ENCODE data around the gene HAUS8.

HAUS8 gene

GRCh38 chr19:17075864-17076542 is 751 bp upstream of the HAUS8 start:
- DNase-seq, result peak; percentile 16

- DNase-seq, result no peak
These were observed 618 bp downstream of the HAUS8 start for GRCh38 chr19:17074634-17075034.

GRCh38 chr19:17073869-17074633 is 1.2 kb downstream of the HAUS8 start:
- DNase-seq, result no peak

GRCh38 chr19:17070912-17071311 is 4.3 kb downstream of the HAUS8 start:
- no peak for DNase-seq

- no peak for DNase-seq
These were observed 4.8 kb downstream of the HAUS8 start for GRCh38 chr19:17070421-17070820.

GRCh38 chr19:17069193-17069592 is 6.1 kb downstream of the HAUS8 start:
- no peak for DNase-seq

- no peak for DNase-seq
These were observed 11.8 kb downstream of the HAUS8 start for GRCh38 chr19:17063428-17063827.

GRCh38 chr19:17061691-17062090 is 13.6 kb downstream of the HAUS8 start:
- DNase-seq, result no peak

- no peak for DNase-seq
These were observed 14.0 kb downstream of the HAUS8 start for GRCh38 chr19:17061205-17061604.

GRCh38 chr19:17060802-17061201 is 14.4 kb downstream of the HAUS8 start:
- DNase-seq, result no peak

GRCh38 chr19:17058236-17058635 is 17.0 kb downstream of the HAUS8 start:
- DNase-seq, result no peak

GRCh38 chr19:17055636-17056035 is 19.6 kb downstream of the HAUS8 start:
- DNase-seq, result no peak

GRCh38 chr19:17054746-17055145 is 20.5 kb downstream of the HAUS8 start:
- DNase-seq, result no peak

GRCh38 chr19:17052439-17052838 is 22.8 kb downstream of the HAUS8 start:
- DNase-seq, result peak; percentile 28

- DNase-seq, result no peak
These were observed 25.5 kb downstream of the HAUS8 start for GRCh38 chr19:17049711-17050280.

- DNase-seq, result peak; percentile 8
These were observed 26.3 kb downstream of the HAUS8 start for GRCh38 chr19:17048885-17049453.

- DNase-seq, result no peak
These were observed 29.2 kb downstream of the HAUS8 start for GRCh38 chr19:17045907-17046502.

- DNase-seq, result no peak
These were observed 31.5 kb downstream of the HAUS8 start for GRCh38 chr19:17043744-17044143.

GRCh38 chr19:17041976-17042375 is 33.3 kb downstream of the HAUS8 start:
- no peak for DNase-seq

- peak; percentile 63 for DNase-seq
These were observed 37.2 kb downstream of the HAUS8 start for GRCh38 chr19:17037966-17038500.

- DNase-seq, result no peak
These were observed 38.1 kb downstream of the HAUS8 start for GRCh38 chr19:17037184-17037583.

GRCh38 chr19:17036640-17037039 is 38.6 kb downstream of the HAUS8 start:
- no peak for DNase-seq

- DNase-seq, result no peak
These were observed 39.3 kb downstream of the HAUS8 start for GRCh38 chr19:17035842-17036424.
